ENCODE data around the gene SAC3D1. TPM values are rescaled to one million over a fixed set of nuclear protein-coding genes. Genes with fewer than 3 reads are reported as not detected.

Gene SAC3D1
- polyA plus RNA-seq, 2 of the 4 experiments (the other 2 are of a cell fraction), result 12.9 to 29.0 TPM

GRCh38 chr11:65064847-65065240 is 23.8 kb downstream of the SAC3D1 start:
- no peak for TF ChIP-seq USF2 (IDR thresholded peaks at IDR 0.05)
- TF ChIP-seq NPAS2 (CRISPR knock-in tag; IDR thresholded peaks at IDR 0.05; ENCODE audit: borderline replicate concordance), result no peak
- TF ChIP-seq HOXB5 (CRISPR knock-in tag; IDR thresholded peaks at IDR 0.05), result no peak
- no peak for TF ChIP-seq RARB (CRISPR knock-in tag; IDR thresholded peaks at IDR 0.05)
- WGBS (ENCODE audit: missing lambda C conversion rate), result 83% methylated on average over 4 of the region's 4 CpGs
- ATAC-seq (no peak), FAIRE-seq (no peak), DNase-seq (ENCODE audit: low read depth in 1 of 2, low spot score in 1 of 2) (no peak)
- Histone ChIP-seq H3K9me3 (no peaks in the 10 kb centered on the region), H3K4me2 (no peak overlapping the region), H3K27ac (no peak overlapping the region), H3K4me3 (no peak overlapping the region), H3K4me1 (no peaks in the 10 kb centered on the region)
- POLR2A ChIA-PET, result no interaction called here
- CTCF ChIA-PET, result interaction anchor here (0.6 to 3.7 kb wide), 3 partner anchors 24 to 51 kb away, joined by 3 to 16 read pairs (median 3); partner anchors contain the start of genes ARL2 and SAC3D1

GRCh38 chr11:65065851-65066250 is 24.8 kb downstream of the SAC3D1 start:
- FAIRE-seq (no peak), DNase-seq (ENCODE audit: low read depth in 1 of 2, low spot score in 1 of 2) (no peak), ATAC-seq (no peak)
- TF ChIP-seq RARB (CRISPR knock-in tag; IDR thresholded peaks at IDR 0.05) (no peak), ELK1 (IDR thresholded peaks at IDR 0.05; ENCODE audit: low read depth, low read length) (no peak), POLR2AphosphoS2 (conservative IDR thresholded peaks at IDR 0.05; ENCODE audit: low read length) (no peak), REST (IDR thresholded peaks at IDR 0.05) (no peak), JUNB (IDR thresholded peaks at IDR 0.05) (no peak), USF2 (IDR thresholded peaks at IDR 0.05) (no peak), EP300 (IDR thresholded peaks at IDR 0.05) (no peak), KDM5A (IDR thresholded peaks at IDR 0.05) (no peak)
- H3K4me1 ChIP-seq, result no peaks in the 10 kb centered on the region
- H3K27ac ChIP-seq, result no peak overlapping the region
- H3K4me3 ChIP-seq, result no peak overlapping the region
- ChIA-PET POLR2A (interaction anchor here (0.5 kb wide), 1 partner anchor 116 kb away, joined by 4 read pairs; no protein-coding TSS in a partner anchor), CTCF (interaction anchor here (0.9 to 1.6 kb wide), 3 partner anchors 14 to 218 kb away, joined by 3 to 4 read pairs (median 3); no protein-coding TSS in a partner anchor)
- WGBS (ENCODE audit: missing lambda C conversion rate), result 77% methylated on average over 3 of the region's 7 CpGs
- no peak overlapping the region for H3K4me2 ChIP-seq
- H3K9me3 ChIP-seq, result no peaks in the 10 kb centered on the region

- no peak overlapping the region for H3K27ac ChIP-seq
- CTCF ChIA-PET, result interaction anchor here (0.9 to 1.6 kb wide), 4 partner anchors 10 to 219 kb away, joined by 3 to 4 read pairs (median 3); no protein-coding TSS in a partner anchor
- POLR2A ChIA-PET, result no interaction called here
- H3K4me2 ChIP-seq, result no peak overlapping the region
- ATAC-seq (no peak), FAIRE-seq (no peak), DNase-seq (ENCODE audit: low read depth in 1 of 2, low spot score in 1 of 2) (no peak)
- TF ChIP-seq HOXA7 (CRISPR knock-in tag; IDR thresholded peaks at IDR 0.05) (no peak), HDAC2 (IDR thresholded peaks at IDR 0.05) (no peak), FOSB (CRISPR knock-in tag; IDR thresholded peaks at IDR 0.05) (no peak), TFCP2L1 (CRISPR knock-in tag; IDR thresholded peaks at IDR 0.05) (no peak)
- no peak overlapping the region for H3K4me3 ChIP-seq
- no peaks in the 10 kb centered on the region for H3K4me1 ChIP-seq
- H3K9me3 ChIP-seq, result no peaks in the 10 kb centered on the region
- 61% methylated on average over 7 of the region's 11 CpGs for WGBS (ENCODE audit: missing lambda C conversion rate)
Observed at GRCh38 chr11:65066315-65066714, 25.3 kb downstream of the SAC3D1 start.
